ENCODE results near the gene DHX34.

Gene DHX34

DNA sequence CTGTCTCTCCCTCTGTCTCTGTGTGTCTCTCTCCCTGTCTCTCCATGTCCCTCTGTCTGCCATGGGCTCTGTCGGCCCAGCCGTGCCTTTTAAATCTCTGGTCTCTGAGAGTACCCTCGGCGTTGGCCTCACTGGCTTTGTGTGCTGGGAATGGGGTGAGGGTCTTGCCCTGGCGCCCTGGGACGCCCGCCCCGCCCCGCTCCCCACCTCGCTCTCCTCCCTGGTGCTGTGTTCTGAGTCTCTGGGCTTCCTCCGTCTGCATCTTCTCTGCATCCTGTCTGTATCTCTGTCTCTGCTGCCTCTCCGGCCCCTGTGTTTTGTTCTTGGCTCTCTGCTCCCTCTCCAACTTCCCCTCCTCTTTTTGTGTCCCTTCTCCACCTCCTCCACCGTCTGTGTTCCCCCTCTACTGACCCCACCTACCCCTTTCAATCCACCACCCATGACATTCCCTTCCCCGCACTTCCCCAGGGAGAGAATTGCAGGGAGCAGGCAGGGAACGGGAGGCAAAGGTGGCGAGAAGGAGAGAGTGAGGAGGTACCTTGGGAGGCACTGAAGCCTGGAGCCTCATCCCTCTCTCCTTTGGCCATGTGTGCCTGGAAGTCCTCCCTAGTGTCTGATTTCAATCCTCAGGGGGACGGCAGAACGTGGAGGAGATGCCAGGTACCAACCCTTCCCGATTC, 74.2 kb downstream of the DHX34 start:
- Histone ChIP-seq H3K36me3 (no peaks in the 10 kb centered on the region), H3K4me1 (peaks cover 0 to 38% (median 20%) of the 10 kb centered on the region in 4 donors), H3K4me3 (no peak overlapping the region), H3K27me3 (peaks cover 0 to 93% of the 10 kb centered on the region in 2 donors), H3K27ac (no peak overlapping the region), H3K9me3 (no peaks in the 10 kb centered on the region)
- intact Hi-C loops (cut with DNase I; ENCODE audit: low total_unique reads) = no loop called here
- no peak for TF ChIP-seq CTCF (IDR thresholded peaks at IDR 0.05)
- no peak for DNase-seq

DNA sequence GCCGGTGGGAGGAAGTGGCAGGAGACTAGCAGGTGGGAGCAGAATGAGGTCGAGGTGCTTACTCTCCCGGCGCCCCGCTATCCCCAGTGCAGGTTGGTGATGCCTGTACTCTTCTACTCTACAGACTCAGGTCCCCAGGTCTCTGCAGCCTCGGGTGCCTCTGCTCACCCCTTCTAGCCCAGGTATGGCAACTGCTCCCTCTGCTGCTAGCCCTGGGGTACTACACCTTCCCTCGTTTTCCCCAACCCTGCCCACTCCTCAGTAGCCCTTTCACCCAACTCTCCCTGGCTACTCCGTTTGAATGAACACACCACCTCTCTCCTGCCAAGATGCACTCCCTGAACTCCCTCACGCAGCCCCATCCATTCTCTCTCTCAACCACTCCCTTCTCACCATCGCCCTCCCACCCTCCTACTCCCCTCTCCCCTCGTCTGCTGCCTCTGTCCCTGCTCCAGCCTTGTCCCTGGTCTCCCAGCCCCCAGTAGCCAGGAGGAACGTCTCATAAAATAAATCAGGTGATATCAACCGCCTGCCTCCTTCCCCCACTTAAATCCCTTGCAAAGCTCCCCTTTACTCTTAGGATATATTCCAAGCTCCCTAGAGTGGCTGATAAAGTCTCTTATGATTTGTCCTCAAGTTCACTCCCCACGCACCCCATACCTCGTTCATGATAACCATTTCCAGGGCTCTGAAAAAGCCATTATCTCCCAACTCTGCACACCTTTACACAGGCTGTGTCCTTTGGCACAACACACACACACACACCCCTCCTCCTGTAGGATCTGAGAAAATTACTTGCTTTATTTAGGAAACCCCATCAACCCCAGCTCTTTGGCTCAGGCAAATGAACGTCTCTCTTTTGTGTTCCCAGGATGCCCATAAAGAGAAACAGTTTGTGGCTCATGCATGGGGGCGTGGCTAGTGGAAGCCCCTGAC, 78.4 kb downstream of the DHX34 start:
- TF ChIP-seq CTCF (IDR thresholded peaks at IDR 0.05) = peak; percentile 74 to 77
- no peak for DNase-seq
- Histone ChIP-seq H3K27me3 (peaks cover 0 to 94% of the 10 kb centered on the region in 2 donors), H3K27ac (no peak overlapping the region), H3K36me3 (no peaks in the 10 kb centered on the region), H3K9me3 (no peaks in the 10 kb centered on the region), H3K4me3 (no peak overlapping the region), H3K4me1 (peaks cover 0 to 28% (median 24%) of the 10 kb centered on the region in 4 donors)
- intact Hi-C loops (cut with DNase I; ENCODE audit: low total_unique reads) = no loop called here

- TF ChIP-seq CTCF (IDR thresholded peaks at IDR 0.05) = no peak
- H3K27ac ChIP-seq = no peak overlapping the region
- H3K36me3 ChIP-seq = no peaks in the 10 kb centered on the region
- peak; percentile 70 to 76 for DNase-seq
- H3K4me1 ChIP-seq = peaks cover 0 to 30% (median 25%) of the 10 kb centered on the region in 4 donors
- H3K4me3 ChIP-seq = no peak overlapping the region
- intact Hi-C loops (cut with DNase I; ENCODE audit: low total_unique reads) = no loop called here
- no peaks in the 10 kb centered on the region for H3K9me3 ChIP-seq
- peaks cover 0 to 88% of the 10 kb centered on the region in 2 donors for H3K27me3 ChIP-seq
These were observed 79.2 kb downstream of the DHX34 start for GRCh38 chr19:47428177-47428894.

- intact Hi-C loops (cut with DNase I; ENCODE audit: low total_unique reads) = no loop called here
- Histone ChIP-seq H3K4me1 (peaks cover 0 to 34% (median 25%) of the 10 kb centered on the region in 4 donors), H3K36me3 (no peaks in the 10 kb centered on the region), H3K4me3 (no peak overlapping the region), H3K27me3 (peaks cover 0 to 80% of the 10 kb centered on the region in 2 donors), H3K27ac (no peak overlapping the region), H3K9me3 (no peaks in the 10 kb centered on the region)
- no peak for DNase-seq
- TF ChIP-seq CTCF (IDR thresholded peaks at IDR 0.05) = no peak
These were observed 80.2 kb downstream of the DHX34 start for GRCh38 chr19:47429140-47429793.

Data from tibial artery (tissue), 4 donors.